GM23338 (cell line): ENCODE results near the gene ZNF784.

Experiments used
- CTCF ChIP-seq, 2 experiments: fragments of 200-600 bp in 1 of 2; sonication (generic) in 1 of 2; conservative IDR thresholded peaks; 2 replicates each; pipeline versions ENCODE4 v1.5.1 to v1.6.1; 2016 to 2017; ENCODE audit warnings: antibody characterized with exemption in 2 of 2, low read depth in 2 of 2, mild to moderate bottlenecking in 2 of 2, moderate library complexity in 1 of 2
- EZH2 ChIP-seq: fragments of 200-600 bp; sonication (generic); IDR thresholded peaks from one replicate; pipeline ENCODE4 v1.8.0; 2017; ENCODE audit warnings: antibody characterized with exemption, mild to moderate bottlenecking, low read depth; ENCODE audit not compliant: unreplicated experiment
- POLR2AphosphoS5 ChIP-seq: IDR thresholded peaks from 2 replicates; pipeline ENCODE4 v1.6.1; 2016; ENCODE audit warnings: antibody characterized with exemption, low read depth
- ZNF462 ChIP-seq: fragments of 250-450 bp; sonication (Bioruptor Pico); IDR thresholded peaks from 2 replicates; pipeline ENCODE4 v1.5.0; 2020; ENCODE audit warnings: mild to moderate bottlenecking, moderate library complexity

GRCh38 chr19:55594996-55595545 is 29.3 kb downstream of the ZNF784 start:
- TF ChIP-seq EZH2 (no peak), CTCF (conservative IDR thresholded peaks at IDR 0.05; ENCODE audit: low read depth in 2 of 2) (no peak), POLR2AphosphoS5 (no peak), ZNF462 (no peak)
